ENCODE results near the gene EBPL.
"Not testable (repeated sequence)": the region's sequence is repeated elsewhere in the genome, so short reads cannot be mapped to it uniquely, and the experiment has no call there.

EBPL gene

GRCh38 chr13:49616676-49617065 lies 74.6 kb downstream of the EBPL start:
- Histone ChIP-seq H2BK120ac (ENCODE audit: low read depth, low read length) (no peak overlapping the region), H3K4ac (ENCODE audit: low read depth in 1 of 2, low read length in 2 of 2) (no peak overlapping the region), H3K14ac (ENCODE audit: low read length in 2 of 2) (no peak overlapping the region), H3K79me1 (replicated peaks; ENCODE audit: low read length, poor library complexity, severe bottlenecking) (no peaks in the 10 kb centered on the region), H3K4me3 (ENCODE audit: insufficient read depth in 1 of 2, low read depth in 1 of 2, low read length in 2 of 2) (no peak overlapping the region), H2BK12ac (ENCODE audit: low read length in 2 of 2) (no peak overlapping the region), H3K27me3 (ENCODE audit: control insufficient read depth in 1 of 2, insufficient read depth in 1 of 2, low read length in 2 of 2) (no peaks in the 10 kb centered on the region), H3K9ac (ENCODE audit: low read length) (no peak overlapping the region), H2BK5ac (ENCODE audit: low read depth, low read length, poor library complexity, severe bottlenecking) (no peak overlapping the region), H4K8ac (ENCODE audit: low read length) (peak overlapping the region; percentile 23), H3K23ac (ENCODE audit: low read length in 2 of 2) (no peak overlapping the region), H3K9me3 (ENCODE audit: control insufficient read depth, low read length) (peaks cover 4% of the 10 kb centered on the region), H2BK15ac (ENCODE audit: low read depth, poor library complexity, severe bottlenecking) (no peak overlapping the region), H3K18ac (ENCODE audit: low read depth in 1 of 2, low read length in 2 of 2) (no peak overlapping the region), H2AFZ (ENCODE audit: low read depth, low read length) (no peak overlapping the region), H2AK5ac (ENCODE audit: low read length, severe bottlenecking) (no peak overlapping the region), H4K91ac (ENCODE audit: low read length) (no peak overlapping the region), H3K36me3 (ENCODE audit: control insufficient read depth in 1 of 2, insufficient read depth in 2 of 2, low read depth in 1 of 2, low read length in 2 of 2) (no peaks in the 10 kb centered on the region), H3K27ac (ENCODE audit: low read length, poor library complexity, severe bottlenecking) (no peak overlapping the region), H3K4me1 (ENCODE audit: control insufficient read depth, insufficient read depth, low read depth, low read length) (peaks cover 2% of the 10 kb centered on the region), H3K4me2 (ENCODE audit: low read length, poor library complexity, severe bottlenecking) (no peak overlapping the region)
- DNase-seq = no peak
- WGBS = no CpG with 5 or more reads among the region's 3 CpGs

GRCh38 chr13:49615836-49616675 lies 75.2 kb downstream of the EBPL start:
- 100% methylated on average over 4 of the region's 8 CpGs for WGBS
- H3K27me3 ChIP-seq (ENCODE audit: control insufficient read depth in 1 of 2, insufficient read depth in 1 of 2, low read length in 2 of 2) = no peaks in the 10 kb centered on the region

GRCh38 chr13:49612042-49612441 lies 79.2 kb downstream of the EBPL start:
- not testable (repeated sequence) for H2BK12ac ChIP-seq (ENCODE audit: low read length in 2 of 2); H3K27ac ChIP-seq (ENCODE audit: low read length, poor library complexity, severe bottlenecking); H2BK120ac ChIP-seq (ENCODE audit: low read depth, low read length); H3K4me2 ChIP-seq (ENCODE audit: low read length, poor library complexity, severe bottlenecking); H3K4me3 ChIP-seq (ENCODE audit: insufficient read depth in 1 of 2, low read depth in 1 of 2, low read length in 2 of 2); H2AK5ac ChIP-seq (ENCODE audit: low read length, severe bottlenecking); H3K23ac ChIP-seq (ENCODE audit: low read length in 2 of 2); H3K14ac ChIP-seq (ENCODE audit: low read length in 2 of 2); H4K8ac ChIP-seq (ENCODE audit: low read length); H3K9me3 ChIP-seq (ENCODE audit: control insufficient read depth, low read length); H4K91ac ChIP-seq (ENCODE audit: low read length); H3K27me3 ChIP-seq (ENCODE audit: control insufficient read depth in 1 of 2, insufficient read depth in 1 of 2, low read length in 2 of 2); H3K18ac ChIP-seq (ENCODE audit: low read depth in 1 of 2, low read length in 2 of 2); H3K79me1 ChIP-seq (replicated peaks; ENCODE audit: low read length, poor library complexity, severe bottlenecking); H2BK15ac ChIP-seq (ENCODE audit: low read depth, poor library complexity, severe bottlenecking); H3K9ac ChIP-seq (ENCODE audit: low read length); H3K36me3 ChIP-seq (ENCODE audit: control insufficient read depth in 1 of 2, insufficient read depth in 2 of 2, low read depth in 1 of 2, low read length in 2 of 2); H2AFZ ChIP-seq (ENCODE audit: low read depth, low read length); H3K4ac ChIP-seq (ENCODE audit: low read depth in 1 of 2, low read length in 2 of 2); H3K4me1 ChIP-seq (ENCODE audit: control insufficient read depth, insufficient read depth, low read depth, low read length); DNase-seq; H2BK5ac ChIP-seq (ENCODE audit: low read depth, low read length, poor library complexity, severe bottlenecking)
- WGBS = 96% methylated on average over 3 of the region's 3 CpGs

More at GRCh38 chr13:49615836-49616675, 75.2 kb downstream of the EBPL start:
- Histone ChIP-seq H4K8ac (ENCODE audit: low read length) (no peak overlapping the region), H3K9ac (ENCODE audit: low read length) (no peak overlapping the region), H3K36me3 (ENCODE audit: control insufficient read depth in 1 of 2, insufficient read depth in 2 of 2, low read depth in 1 of 2, low read length in 2 of 2) (no peaks in the 10 kb centered on the region), H2BK120ac (ENCODE audit: low read depth, low read length) (no peak overlapping the region), H2BK12ac (ENCODE audit: low read length in 2 of 2) (peak overlapping the region in 1 of 2 experiments; percentile 54), H3K4me3 (ENCODE audit: insufficient read depth in 1 of 2, low read depth in 1 of 2, low read length in 2 of 2) (no peak overlapping the region), H3K9me3 (ENCODE audit: control insufficient read depth, low read length) (peaks cover 4% of the 10 kb centered on the region), H3K14ac (ENCODE audit: low read length in 2 of 2) (peak overlapping the region in 1 of 2 experiments; percentile 86), H3K27ac (ENCODE audit: low read length, poor library complexity, severe bottlenecking) (no peak overlapping the region), H2BK15ac (ENCODE audit: low read depth, poor library complexity, severe bottlenecking) (no peak overlapping the region), H3K4me2 (ENCODE audit: low read length, poor library complexity, severe bottlenecking) (no peak overlapping the region), H2AFZ (ENCODE audit: low read depth, low read length) (no peak overlapping the region), H3K23ac (ENCODE audit: low read length in 2 of 2) (no peak overlapping the region), H3K4ac (ENCODE audit: low read depth in 1 of 2, low read length in 2 of 2) (no peak overlapping the region), H3K79me1 (replicated peaks; ENCODE audit: low read length, poor library complexity, severe bottlenecking) (no peaks in the 10 kb centered on the region), H2AK5ac (ENCODE audit: low read length, severe bottlenecking) (no peak overlapping the region), H3K18ac (ENCODE audit: low read depth in 1 of 2, low read length in 2 of 2) (no peak overlapping the region), H3K4me1 (ENCODE audit: control insufficient read depth, insufficient read depth, low read depth, low read length) (peaks cover 3% of the 10 kb centered on the region), H2BK5ac (ENCODE audit: low read depth, low read length, poor library complexity, severe bottlenecking) (no peak overlapping the region), H4K91ac (ENCODE audit: low read length) (no peak overlapping the region)
- DNase-seq = no peak
